HG02588 (cell line): ENCODE results near the gene RPL36.
"Not testable (repeated sequence)": the region's sequence is repeated elsewhere in the genome, so short reads cannot be mapped to it uniquely, and the experiment has no call there.

Experiments used
- ATAC-seq: cut with Tn5 transposase; IDR thresholded peaks from one replicate; pipeline ENCODE4 v1.9.1; 2021; ENCODE audit warnings: mild to moderate bottlenecking, moderate library complexity; ENCODE audit not compliant: unreplicated experiment

The RPL36 gene

GRCh38 chr19:5688262-5688881, 1.7 kb upstream of the RPL36 start:
- ATAC-seq, result not testable (repeated sequence)

DNA sequence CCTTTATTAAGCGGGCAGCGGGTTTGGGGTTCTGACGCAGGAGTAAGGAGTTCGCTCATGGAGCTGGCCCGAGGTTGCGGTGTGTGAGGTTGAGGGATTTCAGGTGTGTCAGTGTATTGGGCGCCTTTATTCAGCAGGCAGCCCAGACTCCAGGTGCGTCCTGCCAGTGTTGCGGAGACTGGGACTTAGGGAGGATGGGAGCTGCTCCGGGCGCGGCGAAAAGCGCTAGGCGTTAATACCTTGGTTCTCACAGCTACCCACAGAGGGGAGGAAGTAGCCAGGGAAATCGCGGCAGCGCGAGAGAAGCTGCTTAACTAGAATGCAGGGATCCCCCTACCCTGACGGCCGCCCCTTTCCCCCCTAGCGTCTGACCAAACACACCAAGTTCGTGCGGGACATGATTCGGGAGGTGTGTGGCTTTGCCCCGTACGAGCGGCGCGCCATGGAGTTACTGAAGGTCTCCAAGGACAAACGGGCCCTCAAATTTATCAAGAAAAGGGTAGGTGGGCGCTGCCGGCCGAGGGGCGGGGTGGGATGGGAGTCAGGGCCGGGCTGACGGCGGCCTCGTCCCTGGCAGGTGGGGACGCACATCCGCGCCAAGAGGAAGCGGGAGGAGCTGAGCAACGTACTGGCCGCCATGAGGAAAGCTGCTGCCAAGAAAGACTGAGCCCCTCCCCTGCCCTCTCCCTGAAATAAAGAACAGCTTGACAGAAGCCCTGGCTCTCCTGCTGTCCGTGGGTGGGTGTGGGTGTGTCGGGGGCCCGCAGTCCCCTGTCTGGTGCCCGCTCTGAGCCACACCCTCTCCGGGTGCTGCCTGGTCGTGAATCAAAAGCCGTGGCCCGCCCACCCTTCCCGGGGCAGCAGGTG, 1.1 kb downstream of the RPL36 start:
- no peak for ATAC-seq

DNA sequence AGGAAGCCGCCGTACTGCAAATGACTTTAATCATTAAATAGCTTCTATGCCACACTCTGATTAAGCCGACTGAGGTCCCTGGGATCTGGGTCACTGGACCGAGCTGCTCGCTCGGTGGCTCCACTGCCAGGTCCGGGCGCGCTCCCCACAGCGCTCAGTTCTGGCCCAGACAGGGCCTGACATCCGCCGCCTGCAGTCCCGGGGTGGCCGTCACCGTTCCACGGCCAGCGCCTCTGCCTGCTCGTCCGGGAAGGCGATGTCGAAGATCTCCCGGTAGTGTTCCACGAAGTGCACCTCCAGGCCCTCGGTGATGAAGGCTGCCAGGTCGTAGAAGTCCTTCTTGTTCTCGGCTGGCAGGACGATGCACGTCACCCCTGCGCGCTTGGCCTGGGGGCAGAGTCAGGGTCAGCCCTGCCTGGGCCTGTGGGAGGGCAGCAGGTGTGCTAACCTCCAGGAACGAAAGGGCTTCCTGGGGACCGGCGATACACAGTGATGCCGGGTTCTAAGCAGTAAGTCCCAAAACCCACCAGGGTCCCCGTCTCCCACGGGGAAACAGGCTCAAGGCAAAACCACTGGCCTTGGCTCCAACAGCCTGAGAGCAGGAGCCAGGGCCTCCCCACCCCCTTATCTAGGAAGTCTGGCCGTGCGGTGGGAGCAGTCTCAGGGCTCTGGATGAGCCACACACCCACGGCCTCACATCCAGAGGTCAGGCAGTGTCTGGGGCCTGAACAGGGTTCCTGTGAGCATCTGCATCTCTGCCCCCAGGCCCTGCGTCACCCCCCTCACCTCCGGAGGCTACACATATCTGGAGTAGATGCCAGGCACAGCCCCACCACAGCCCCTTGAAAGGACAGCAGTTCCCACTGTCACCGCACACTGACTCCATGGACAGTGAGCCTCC, 2.0 kb downstream of the RPL36 start:
- no peak for ATAC-seq

GRCh38 chr19:5692723-5693194, 2.7 kb downstream of the RPL36 start:
- no peak for ATAC-seq

DNA sequence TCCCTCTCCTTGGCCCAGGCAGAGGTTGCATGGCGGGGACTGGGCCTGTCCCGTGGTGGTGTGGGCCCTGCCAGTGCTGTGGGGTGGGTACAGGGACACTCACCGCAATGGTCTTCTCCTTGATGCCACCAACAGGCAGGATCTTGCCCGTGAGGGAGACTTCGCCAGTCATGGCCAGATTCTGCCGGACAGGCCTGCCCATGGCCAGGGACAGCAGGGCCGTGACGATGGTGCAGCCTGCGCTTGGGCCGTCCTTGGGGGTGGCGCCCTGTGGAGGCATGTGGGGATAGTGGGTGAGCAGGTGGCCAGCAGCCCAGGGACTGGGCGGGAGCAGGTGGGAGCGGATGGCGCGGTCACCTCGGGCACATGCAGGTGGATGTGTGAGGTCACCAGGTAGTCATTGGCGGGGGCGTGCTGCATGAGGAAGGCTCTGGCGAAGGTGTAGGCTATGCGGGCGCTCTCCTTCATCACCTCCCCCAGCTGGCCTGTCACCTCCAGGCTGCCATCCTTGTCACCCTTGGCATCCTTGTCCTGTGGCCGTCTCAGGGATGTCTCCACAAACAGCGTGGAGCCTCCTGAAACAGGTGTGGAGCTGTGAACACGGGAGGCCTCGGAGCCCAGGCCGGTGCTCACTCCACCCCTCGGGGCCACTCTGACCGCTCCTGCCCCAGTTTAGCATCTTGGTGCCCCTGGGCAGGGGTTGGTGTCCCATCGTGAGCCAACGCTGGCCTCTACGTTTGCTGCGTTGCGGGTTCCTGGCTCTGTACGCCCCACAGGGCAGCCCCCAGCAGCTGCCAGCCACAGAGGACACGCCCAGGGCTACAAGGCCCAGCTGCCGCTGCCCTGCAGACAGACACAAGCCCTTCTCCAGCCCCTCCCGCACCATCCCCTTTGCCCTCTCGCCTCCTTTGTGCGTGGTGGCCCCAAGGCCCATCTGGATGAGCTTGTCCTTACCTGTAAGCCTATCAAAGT, 3.4 kb downstream of the RPL36 start:
- ATAC-seq, result no peak

GRCh38 chr19:5694167-5694955, 4.3 kb downstream of the RPL36 start:
- ATAC-seq, result no peak

DNA sequence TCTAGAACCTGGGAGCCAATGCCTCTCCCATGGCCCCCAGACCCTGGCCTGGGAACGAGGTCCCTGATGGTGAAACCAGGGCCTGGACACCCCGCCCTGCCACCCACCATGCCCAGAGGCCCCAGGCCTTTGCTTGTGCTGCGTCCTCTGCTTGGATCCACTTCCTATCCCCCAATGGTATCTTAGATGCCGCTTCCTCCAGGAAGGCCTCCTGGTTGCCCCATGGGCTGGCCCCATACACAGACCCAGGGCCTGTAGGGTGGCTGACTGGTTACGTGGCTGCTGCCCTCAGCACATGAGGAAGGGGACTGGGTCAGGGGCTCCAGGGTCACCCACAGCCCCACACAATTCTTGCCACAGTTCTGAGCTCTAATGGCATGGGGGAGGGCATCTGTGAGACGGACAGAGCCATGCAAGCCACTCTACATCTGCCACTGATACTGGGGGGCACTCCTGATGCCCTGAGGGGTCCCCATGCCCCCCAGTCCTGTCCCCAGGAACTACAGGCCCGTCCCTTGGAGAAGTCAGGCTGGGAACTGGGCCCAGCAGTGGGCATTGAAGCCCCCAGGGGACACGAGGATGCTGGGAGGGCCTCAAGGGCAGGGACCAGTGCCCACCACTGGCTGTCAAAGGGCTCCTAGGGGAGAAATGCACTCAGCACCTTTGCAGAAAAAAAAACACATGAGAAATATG, 5.0 kb downstream of the RPL36 start:
- ATAC-seq, result no peak

- ATAC-seq, result no peak
Measured at GRCh38 chr19:5695649-5696195, 5.6 kb downstream of the RPL36 start.

GRCh38 chr19:5696196-5697021, 6.3 kb downstream of the RPL36 start:
- ATAC-seq, result no peak

DNA sequence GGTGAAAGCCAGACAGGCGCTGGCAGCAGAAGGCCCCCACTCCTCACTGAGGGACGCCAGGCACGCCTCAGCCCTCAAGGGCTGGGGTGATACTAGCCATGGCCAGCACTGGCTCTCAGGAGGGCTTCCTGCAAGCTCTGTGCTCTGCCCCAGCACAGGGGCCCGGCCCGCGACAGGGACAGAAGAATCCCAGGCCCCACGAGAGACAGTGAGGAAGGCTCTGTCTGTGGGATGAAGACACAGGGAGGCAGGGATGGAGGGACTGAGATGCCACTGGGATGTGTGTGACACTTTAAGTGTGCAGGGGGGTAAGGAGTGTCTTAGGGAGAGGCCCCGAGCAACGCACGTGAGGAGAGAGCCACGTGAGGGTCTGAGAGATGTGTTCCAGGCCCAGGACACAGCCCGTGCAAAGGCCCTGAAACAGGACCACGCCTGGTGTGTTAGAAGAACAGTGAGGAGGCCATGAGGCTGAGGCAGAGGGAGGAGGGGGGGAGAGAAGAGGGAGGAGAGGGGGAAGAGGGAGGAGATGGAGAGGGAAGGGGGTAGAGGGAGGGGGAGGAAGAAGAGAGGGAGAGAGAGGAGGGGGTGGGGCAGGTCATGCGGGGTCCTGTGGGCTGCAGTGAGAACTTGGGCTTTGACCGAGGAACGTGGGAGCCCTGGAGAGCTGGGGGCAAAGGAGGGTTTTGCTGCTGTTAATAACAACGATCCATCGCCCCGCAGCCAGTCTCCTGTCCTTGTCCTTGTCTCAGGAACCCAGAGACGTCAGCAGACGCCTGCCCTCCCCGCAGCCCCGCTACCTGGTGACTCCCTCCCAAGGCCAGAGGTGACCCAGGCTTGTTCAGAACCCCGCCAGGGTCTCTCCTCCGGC, 7.2 kb downstream of the RPL36 start:
- no peak for ATAC-seq

DNA sequence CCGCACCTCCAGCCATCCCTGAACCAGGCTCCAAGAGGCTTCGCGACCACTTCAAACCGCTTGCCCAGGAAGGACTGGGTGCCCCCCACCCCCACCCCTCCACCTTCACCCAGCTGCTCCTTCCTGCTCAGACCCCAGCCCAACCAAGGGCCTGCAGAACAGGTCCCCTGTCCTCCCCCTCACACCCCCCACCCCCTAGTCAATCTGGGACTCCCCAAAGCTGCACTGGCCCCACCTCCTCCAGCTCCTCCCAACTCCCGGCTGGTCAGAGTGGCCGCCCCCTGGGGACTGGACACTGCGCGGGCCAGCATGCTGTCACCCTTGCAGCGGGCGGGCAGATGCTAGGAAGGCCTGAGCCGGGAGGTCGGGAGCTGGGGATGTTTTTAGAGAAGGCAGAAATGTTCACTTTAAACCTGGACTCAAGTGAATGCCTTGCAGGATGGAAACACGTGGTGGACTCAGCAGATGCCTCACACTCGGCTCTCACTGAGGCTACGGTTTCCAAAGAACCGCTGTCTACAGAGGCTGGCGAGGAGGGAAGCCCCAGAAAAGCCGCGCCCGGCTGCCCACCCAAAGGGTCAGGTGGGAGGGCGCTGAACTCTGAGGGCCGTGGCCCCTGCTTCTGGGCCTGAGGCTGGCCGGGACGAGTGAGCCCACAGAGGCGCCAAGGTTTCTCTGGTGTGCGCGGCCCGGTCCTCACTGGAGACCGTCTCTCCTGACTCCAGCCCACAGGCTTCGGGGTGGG, 8.0 kb downstream of the RPL36 start:
- ATAC-seq, result no peak

GRCh38 chr19:5698635-5699422, 8.7 kb downstream of the RPL36 start:
- ATAC-seq, result no peak

GRCh38 chr19:5700455-5701092, 10.5 kb downstream of the RPL36 start:
- no peak for ATAC-seq

DNA sequence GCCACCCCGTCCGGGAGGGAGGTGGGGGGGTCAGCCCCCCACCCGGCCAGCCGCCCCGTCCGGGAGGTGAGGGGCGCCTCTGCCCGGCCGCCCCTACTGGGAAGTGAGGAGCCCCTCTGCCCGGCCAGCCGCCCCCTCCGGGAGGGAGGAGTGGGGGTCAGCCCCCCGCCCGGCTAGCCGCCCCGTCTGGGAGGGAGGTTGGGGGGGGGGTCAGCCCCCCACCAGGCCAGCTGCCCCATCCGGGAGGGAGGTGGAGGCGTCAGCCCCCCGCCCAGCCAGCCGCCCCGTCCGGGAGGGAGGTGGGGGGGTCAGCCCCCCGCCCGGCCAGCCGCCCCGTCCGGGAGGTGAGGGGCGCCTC, 11.9 kb downstream of the RPL36 start:
- not testable (repeated sequence) for ATAC-seq
